ENCODE measurements around the gene DOCK1. TPM values are rescaled to one million over a fixed set of nuclear protein-coding genes. Genes with fewer than 3 reads are reported as not detected.

Gene DOCK1
- total and polyA plus RNA-seq, 2 donors (not counting 1 experiment from before 2014, with no cell fraction given): 20.5 to 91.0 TPM

GRCh38 chr10:127374074-127374680, 468.9 kb downstream of the DOCK1 start:
- Histone ChIP-seq H4K20me1 (ENCODE audit: control insufficient read depth, extremely low read depth, insufficient read depth, low read length) (no peaks in the 10 kb centered on the region), H3K9ac (ENCODE audit: insufficient read depth, low read length) (no peak overlapping the region), H3K9me3 (ENCODE audit: control insufficient read depth, insufficient read depth, low read depth, low read length) (no peaks in the 10 kb centered on the region), H3K27ac (ENCODE audit: insufficient read depth, low read length) (no peak overlapping the region), H3K4me2 (ENCODE audit: extremely low read depth, insufficient read depth, low read length) (no peak overlapping the region), H3K36me3 (ENCODE audit: control insufficient read depth, insufficient read depth, low read length) (no peaks in the 10 kb centered on the region), H3K79me2 (ENCODE audit: control insufficient read depth, insufficient read depth, low read length) (no peaks in the 10 kb centered on the region), H2AFZ (ENCODE audit: low read length) (no peak overlapping the region), H3K4me3 (replicated peaks in 1 of 4; ENCODE audit: control extremely low read depth in 1 of 4, insufficient read depth in 1 of 4, low read depth in 3 of 4, low read length in 4 of 4) (no peak overlapping the region), H3K27me3 (ENCODE audit: control insufficient read depth, insufficient read depth, low read length) (no peaks in the 10 kb centered on the region), H3K4me1 (ENCODE audit: control insufficient read depth, extremely low read depth, insufficient read depth, low read length) (no peaks in the 10 kb centered on the region)
- DNase-seq (ENCODE audit: low read depth in 2 of 2): no peak
- no peak for TF ChIP-seq EZH2 (IDR thresholded peaks at IDR 0.05; ENCODE audit: low read length, missing control alignments)
- no peak for TF ChIP-seq CTCF (conservative IDR thresholded peaks at IDR 0.05 in 1 of 2, IDR thresholded peaks at IDR 0.05 in 1 of 2; ENCODE audit: low read depth in 1 of 2, low read length in 2 of 2)

GRCh38 chr10:127374901-127375300, 469.7 kb downstream of the DOCK1 start:
- Histone ChIP-seq H3K79me2 (ENCODE audit: control insufficient read depth, insufficient read depth, low read length) (no peaks in the 10 kb centered on the region), H3K27ac (ENCODE audit: insufficient read depth, low read length) (no peak overlapping the region), H4K20me1 (ENCODE audit: control insufficient read depth, extremely low read depth, insufficient read depth, low read length) (no peaks in the 10 kb centered on the region), H3K27me3 (ENCODE audit: control insufficient read depth, insufficient read depth, low read length) (no peaks in the 10 kb centered on the region), H3K4me1 (ENCODE audit: control insufficient read depth, extremely low read depth, insufficient read depth, low read length) (no peaks in the 10 kb centered on the region), H3K9ac (ENCODE audit: insufficient read depth, low read length) (no peak overlapping the region), H3K36me3 (ENCODE audit: control insufficient read depth, insufficient read depth, low read length) (no peaks in the 10 kb centered on the region), H2AFZ (ENCODE audit: low read length) (no peak overlapping the region), H3K4me2 (ENCODE audit: extremely low read depth, insufficient read depth, low read length) (no peak overlapping the region), H3K9me3 (ENCODE audit: control insufficient read depth, insufficient read depth, low read depth, low read length) (no peaks in the 10 kb centered on the region), H3K4me3 (replicated peaks in 1 of 4; ENCODE audit: control extremely low read depth in 1 of 4, insufficient read depth in 1 of 4, low read depth in 3 of 4, low read length in 4 of 4) (no peak overlapping the region)
- TF ChIP-seq EZH2 (IDR thresholded peaks at IDR 0.05; ENCODE audit: low read length, missing control alignments) (no peak), CTCF (conservative IDR thresholded peaks at IDR 0.05 in 1 of 2, IDR thresholded peaks at IDR 0.05 in 1 of 2; ENCODE audit: low read depth in 1 of 2, low read length in 2 of 2) (no peak)
- DNase-seq (ENCODE audit: low read depth in 2 of 2): no peak

GRCh38 chr10:127375461-127375860, 470.2 kb downstream of the DOCK1 start:
- no peaks in the 10 kb centered on the region for H3K9me3 ChIP-seq (ENCODE audit: control insufficient read depth, insufficient read depth, low read depth, low read length)
- H3K27ac ChIP-seq (ENCODE audit: insufficient read depth, low read length): no peak overlapping the region
- H3K4me2 ChIP-seq (ENCODE audit: extremely low read depth, insufficient read depth, low read length): peak overlapping the region; percentile 17
- H3K4me3 ChIP-seq (replicated peaks in 1 of 4; ENCODE audit: control extremely low read depth in 1 of 4, insufficient read depth in 1 of 4, low read depth in 3 of 4, low read length in 4 of 4): no peak overlapping the region
- no peaks in the 10 kb centered on the region for H3K36me3 ChIP-seq (ENCODE audit: control insufficient read depth, insufficient read depth, low read length)
- H4K20me1 ChIP-seq (ENCODE audit: control insufficient read depth, extremely low read depth, insufficient read depth, low read length): no peaks in the 10 kb centered on the region
- no peaks in the 10 kb centered on the region for H3K27me3 ChIP-seq (ENCODE audit: control insufficient read depth, insufficient read depth, low read length)
- no peaks in the 10 kb centered on the region for H3K4me1 ChIP-seq (ENCODE audit: control insufficient read depth, extremely low read depth, insufficient read depth, low read length)
- DNase-seq (ENCODE audit: low read depth in 2 of 2): peak in 1 of 2 donors; percentile 30
- no peak overlapping the region for H3K9ac ChIP-seq (ENCODE audit: insufficient read depth, low read length)
- no peak overlapping the region for H2AFZ ChIP-seq (ENCODE audit: low read length)
- TF ChIP-seq CTCF (conservative IDR thresholded peaks at IDR 0.05 in 1 of 2, IDR thresholded peaks at IDR 0.05 in 1 of 2; ENCODE audit: low read depth in 1 of 2, low read length in 2 of 2) (no peak), EZH2 (IDR thresholded peaks at IDR 0.05; ENCODE audit: low read length, missing control alignments) (no peak)
- H3K79me2 ChIP-seq (ENCODE audit: control insufficient read depth, insufficient read depth, low read length): no peaks in the 10 kb centered on the region

All from fibroblast of lung (primary cell).